22Rv1 (cell line): Measurements from ENCODE around the gene ZNF296.
A peak's percentile ranks its signal among the peaks of the same experiment; 100 is the strongest.

Source experiments
- ZFX ChIP-seq: fragments of 450-650 bp; IDR thresholded peaks from 2 replicates; pipeline ENCODE4 v1.6.1; 2017; ENCODE audit warnings: antibody characterized with exemption, borderline replicate concordance
- TF ChIP-seq, protein P1 (sequence below): fragments of 450-650 bp; IDR thresholded peaks from 2 replicates; pipeline ENCODE4 v1.5.1; 2017; ENCODE audit warnings: mild to moderate bottlenecking

GRCh38 chr19:45059258-45059965, 16.9 kb downstream of the ZNF296 start:
- TF ChIP-seq, protein P1, sequence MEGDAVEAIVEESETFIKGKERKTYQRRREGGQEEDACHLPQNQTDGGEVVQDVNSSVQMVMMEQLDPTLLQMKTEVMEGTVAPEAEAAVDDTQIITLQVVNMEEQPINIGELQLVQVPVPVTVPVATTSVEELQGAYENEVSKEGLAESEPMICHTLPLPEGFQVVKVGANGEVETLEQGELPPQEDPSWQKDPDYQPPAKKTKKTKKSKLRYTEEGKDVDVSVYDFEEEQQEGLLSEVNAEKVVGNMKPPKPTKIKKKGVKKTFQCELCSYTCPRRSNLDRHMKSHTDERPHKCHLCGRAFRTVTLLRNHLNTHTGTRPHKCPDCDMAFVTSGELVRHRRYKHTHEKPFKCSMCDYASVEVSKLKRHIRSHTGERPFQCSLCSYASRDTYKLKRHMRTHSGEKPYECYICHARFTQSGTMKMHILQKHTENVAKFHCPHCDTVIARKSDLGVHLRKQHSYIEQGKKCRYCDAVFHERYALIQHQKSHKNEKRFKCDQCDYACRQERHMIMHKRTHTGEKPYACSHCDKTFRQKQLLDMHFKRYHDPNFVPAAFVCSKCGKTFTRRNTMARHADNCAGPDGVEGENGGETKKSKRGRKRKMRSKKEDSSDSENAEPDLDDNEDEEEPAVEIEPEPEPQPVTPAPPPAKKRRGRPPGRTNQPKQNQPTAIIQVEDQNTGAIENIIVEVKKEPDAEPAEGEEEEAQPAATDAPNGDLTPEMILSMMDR: peak; percentile 92
- no peak for TF ChIP-seq ZFX
